SK-N-SH (cell line): Measurements from ENCODE around the gene NUDCD3. TPM values are rescaled to one million over a fixed set of nuclear protein-coding genes. Genes with fewer than 3 reads are reported as not detected.

Experiments
- CTCF ChIA-PET: fragments of 300-600, 350-600 bp; formaldehyde crosslinking; extraction: SDS; loops from one replicate; lab custom pipeline; 2021; lab: Yijun Ruan, JAX
- POLR2A ChIA-PET: fragments of 350-600 bp; sonication (Branson Sonifier 250); formaldehyde crosslinking; extraction: SDS; loops from one replicate; lab custom pipeline; 2020; ENCODE audit warnings: antibody characterized with exemption, inconsistent platforms; lab: Yijun Ruan, JAX
- DNase-seq: peaks from one replicate; pipeline ENCODE4 v3.0.0; 2012
- H2AFZ ChIP-seq: fragments of 200-600 bp; sonication (generic); 2 replicates; pipeline ENCODE4 v1.8.1; 2016; ENCODE audit warnings: antibody characterized with exemption, mild to moderate bottlenecking, low read depth
- H3F3A ChIP-seq: fragments of 200-600 bp; sonication (generic); replicated peaks from 2 replicates; pipeline ENCODE3; 2016; ENCODE audit warnings: antibody characterized with exemption, mild to moderate bottlenecking; ENCODE audit not compliant: insufficient read depth
- H3K27ac ChIP-seq, 2 experiments: fragments of 200-500 bp in 1 of 2; fragments of 200-600 bp in 1 of 2; sonication (Bioruptor generic) in 1 of 2; sonication (generic), shearing (Covaris generic) in 1 of 2; 2 replicates each; pipeline versions ENCODE4 v1.5.1 to v1.6.1; 2014 to 2016; ENCODE audit warnings: low read depth in 2 of 2, inconsistent platforms in 1 of 2, low read length in 1 of 2, mild to moderate bottlenecking in 1 of 2, mixed read lengths in 1 of 2
- H3K27me3 ChIP-seq: fragments of 200-600 bp; sonication (generic), shearing (Covaris generic); 2 replicates; pipeline ENCODE4 v1.6.1; 2016; ENCODE audit warnings: mixed run types; ENCODE audit not compliant: insufficient read depth
- H3K36me3 ChIP-seq, 2 experiments: fragments of 200-500 bp in 1 of 2; fragments of 200-600 bp in 1 of 2; sonication (Bioruptor generic) in 1 of 2; sonication (generic) in 1 of 2; replicated peaks in 1 of 2; 2 replicates each; pipeline versions ENCODE3 to v1.5.1; 2014 to 2016; ENCODE audit warnings: low read length in 1 of 2, mild to moderate bottlenecking in 1 of 2; ENCODE audit not compliant: insufficient read depth in 2 of 2, control insufficient read depth in 1 of 2
- H3K4me1 ChIP-seq, 2 experiments: fragments of 200-500 bp in 1 of 2; fragments of 200-600 bp in 1 of 2; sonication (Bioruptor generic) in 1 of 2; sonication (generic), shearing (Covaris generic) in 1 of 2; 2 replicates each; pipeline versions ENCODE4 v1.5.1 to v1.6.1; 2014 to 2016; ENCODE audit warnings: low read depth in 1 of 2, low read length in 1 of 2, mixed run types in 1 of 2; ENCODE audit not compliant: insufficient read depth in 2 of 2, control insufficient read depth in 1 of 2
- H3K4me2 ChIP-seq: fragments of 200-600 bp; sonication (generic), shearing (Covaris generic); 2 replicates; pipeline ENCODE4 v1.6.1; 2017; ENCODE audit warnings: mixed run types
- H3K4me3 ChIP-seq, 2 experiments: fragments of 200-500 bp in 1 of 2; fragments of 200-600 bp in 1 of 2; sonication (Bioruptor generic) in 1 of 2; sonication (generic), shearing (Covaris generic) in 1 of 2; 2 replicates each; pipeline versions ENCODE4 v1.5.1 to v1.8.1; 2014 to 2016; ENCODE audit warnings: low read depth in 2 of 2, inconsistent platforms in 1 of 2, low read length in 1 of 2, mild to moderate bottlenecking in 1 of 2, mixed read lengths in 1 of 2, moderate library complexity in 1 of 2
- H3K79me2 ChIP-seq: fragments of 200-600 bp; sonication (generic); 2 replicates; pipeline ENCODE4 v1.8.1; 2017; ENCODE audit warnings: mild to moderate bottlenecking; ENCODE audit not compliant: insufficient read depth
- H3K9ac ChIP-seq: fragments of 200-600 bp; sonication (generic); 2 replicates; pipeline ENCODE4 v1.6.1; 2017; ENCODE audit warnings: mixed run types
- H3K9me2 ChIP-seq: fragments of 200-600 bp; sonication (generic); 2 replicates; pipeline ENCODE4 v1.6.1; 2017; ENCODE audit warnings: mixed run types
- H3K9me3 ChIP-seq: fragments of 200-600 bp; sonication (generic); 2 replicates; pipeline ENCODE4 v1.6.1; 2017; ENCODE audit warnings: mixed run types, mild to moderate bottlenecking, moderate library complexity
- H4K20me1 ChIP-seq: fragments of 200-600 bp; sonication (generic); 2 replicates; pipeline ENCODE4 v1.6.1; 2017; ENCODE audit warnings: mild to moderate bottlenecking, mixed run types; ENCODE audit not compliant: insufficient read depth
- EZH2phosphoT487 ChIP-seq: fragments of 200-600 bp; sonication (generic); IDR thresholded peaks from 2 replicates; pipeline ENCODE4 v1.6.1; 2017; ENCODE audit warnings: low read depth, mixed run types, mild to moderate bottlenecking, antibody characterized with exemption, moderate library complexity, borderline replicate concordance
- FOXJ3 ChIP-seq: sonication (generic); formaldehyde crosslinking; IDR thresholded peaks from 2 replicates; pipeline ENCODE4 v1.5.1; 2020; ENCODE audit warnings: mild to moderate bottlenecking, missing genetic modification reagents
- NFIC ChIP-seq: IDR thresholded peaks from 2 replicates; pipeline ENCODE4 v1.4.0; 2012; ENCODE audit warnings: borderline replicate concordance
- POLR2AphosphoS5 ChIP-seq: IDR thresholded peaks from 2 replicates; pipeline ENCODE4 v1.6.1; 2012; ENCODE audit warnings: low read depth, low read length
- RAD21 ChIP-seq: IDR thresholded peaks from 2 replicates; pipeline ENCODE4 v1.6.1; 2012; ENCODE audit warnings: mild to moderate bottlenecking, low read length
- RXRA ChIP-seq: IDR thresholded peaks from 2 replicates; pipeline ENCODE4 v1.4.0; 2012; ENCODE audit warnings: low read depth, mild to moderate bottlenecking, borderline replicate concordance
- polyA plus RNA-seq, 3 experiments: library from polyadenylated mRNA; depleted of rRNA; stranded (reverse); fragments of >200 nt; gene quantifications; 2 replicates each; pipeline ENCODE4 v1.2.3, GENCODE V29; 2012
- TF ChIP-seq, protein P1 (sequence below): IDR thresholded peaks from 2 replicates; pipeline ENCODE4 v1.6.1; 2012; ENCODE audit warnings: mild to moderate bottlenecking, low read depth, low read length, moderate library complexity
- TF ChIP-seq, protein P2 (sequence below): IDR thresholded peaks from 2 replicates; pipeline ENCODE4 v1.4.0; 2012; ENCODE audit warnings: low read depth, borderline replicate concordance
- TF ChIP-seq, protein P3 (sequence below): IDR thresholded peaks from 2 replicates; pipeline ENCODE4 v1.4.0; 2012; ENCODE audit warnings: low read depth, borderline replicate concordance

Gene NUDCD3
- polyA plus RNA-seq, 1 of the 3 experiments (the other 2 are of a cell fraction) = 66.0 TPM

DNA sequence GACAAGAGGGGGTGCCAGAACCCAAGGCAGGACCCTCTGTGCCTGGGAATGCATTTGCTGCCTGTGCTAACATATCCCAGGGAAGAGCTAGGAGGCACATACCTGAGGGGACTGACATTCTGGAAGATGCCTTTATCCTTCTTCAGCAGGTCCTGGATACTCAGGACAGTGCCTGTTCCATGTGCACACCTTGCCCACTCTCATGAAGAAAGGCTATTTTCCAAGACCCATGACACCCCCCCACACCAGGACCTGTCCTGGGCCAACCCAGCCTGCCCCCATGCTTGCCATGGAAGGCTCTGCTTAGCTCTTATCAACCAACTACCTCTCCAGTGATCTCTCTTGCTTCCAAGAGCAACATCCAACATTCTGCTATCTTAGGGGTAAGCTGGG, 97.8 kb downstream of the NUDCD3 start:
- no peaks in the 10 kb centered on the region for H3K79me2 ChIP-seq
- no peaks in the 10 kb centered on the region for H3K27me3 ChIP-seq
- H3K27ac ChIP-seq = no peak overlapping the region
- POLR2A ChIA-PET = interaction anchor here (0.5 kb wide), 1 partner anchor 119 kb away, joined by 3 read pairs; no protein-coding TSS in a partner anchor
- CTCF ChIA-PET = interaction anchor here (1.4 kb wide), 3 partner anchors 11 to 152 kb away, joined by 4 to 5 read pairs (median 4); no protein-coding TSS in a partner anchor
- no peak overlapping the region for H3K4me3 ChIP-seq
- H3K9ac ChIP-seq = no peak overlapping the region
- no peaks in the 10 kb centered on the region for H3F3A ChIP-seq
- no peak overlapping the region for H3K4me2 ChIP-seq
- no peak for DNase-seq
- peaks cover 0 to 8% of the 10 kb centered on the region in 2 experiments; a peak in 1 of 4 replicates for H3K4me1 ChIP-seq
- no peaks in the 10 kb centered on the region for H3K9me2 ChIP-seq
- no peak overlapping the region for H2AFZ ChIP-seq
- no peaks in the 10 kb centered on the region for H3K9me3 ChIP-seq
- H3K36me3 ChIP-seq = peaks cover 13 to 78% of the 10 kb centered on the region in 2 experiments
- TF ChIP-seq, protein P1, sequence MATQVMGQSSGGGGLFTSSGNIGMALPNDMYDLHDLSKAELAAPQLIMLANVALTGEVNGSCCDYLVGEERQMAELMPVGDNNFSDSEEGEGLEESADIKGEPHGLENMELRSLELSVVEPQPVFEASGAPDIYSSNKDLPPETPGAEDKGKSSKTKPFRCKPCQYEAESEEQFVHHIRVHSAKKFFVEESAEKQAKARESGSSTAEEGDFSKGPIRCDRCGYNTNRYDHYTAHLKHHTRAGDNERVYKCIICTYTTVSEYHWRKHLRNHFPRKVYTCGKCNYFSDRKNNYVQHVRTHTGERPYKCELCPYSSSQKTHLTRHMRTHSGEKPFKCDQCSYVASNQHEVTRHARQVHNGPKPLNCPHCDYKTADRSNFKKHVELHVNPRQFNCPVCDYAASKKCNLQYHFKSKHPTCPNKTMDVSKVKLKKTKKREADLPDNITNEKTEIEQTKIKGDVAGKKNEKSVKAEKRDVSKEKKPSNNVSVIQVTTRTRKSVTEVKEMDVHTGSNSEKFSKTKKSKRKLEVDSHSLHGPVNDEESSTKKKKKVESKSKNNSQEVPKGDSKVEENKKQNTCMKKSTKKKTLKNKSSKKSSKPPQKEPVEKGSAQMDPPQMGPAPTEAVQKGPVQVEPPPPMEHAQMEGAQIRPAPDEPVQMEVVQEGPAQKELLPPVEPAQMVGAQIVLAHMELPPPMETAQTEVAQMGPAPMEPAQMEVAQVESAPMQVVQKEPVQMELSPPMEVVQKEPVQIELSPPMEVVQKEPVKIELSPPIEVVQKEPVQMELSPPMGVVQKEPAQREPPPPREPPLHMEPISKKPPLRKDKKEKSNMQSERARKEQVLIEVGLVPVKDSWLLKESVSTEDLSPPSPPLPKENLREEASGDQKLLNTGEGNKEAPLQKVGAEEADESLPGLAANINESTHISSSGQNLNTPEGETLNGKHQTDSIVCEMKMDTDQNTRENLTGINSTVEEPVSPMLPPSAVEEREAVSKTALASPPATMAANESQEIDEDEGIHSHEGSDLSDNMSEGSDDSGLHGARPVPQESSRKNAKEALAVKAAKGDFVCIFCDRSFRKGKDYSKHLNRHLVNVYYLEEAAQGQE = no peak
- TF ChIP-seq RAD21 = no peak
- TF ChIP-seq EZH2phosphoT487 = no peak
- TF ChIP-seq, protein P2, sequence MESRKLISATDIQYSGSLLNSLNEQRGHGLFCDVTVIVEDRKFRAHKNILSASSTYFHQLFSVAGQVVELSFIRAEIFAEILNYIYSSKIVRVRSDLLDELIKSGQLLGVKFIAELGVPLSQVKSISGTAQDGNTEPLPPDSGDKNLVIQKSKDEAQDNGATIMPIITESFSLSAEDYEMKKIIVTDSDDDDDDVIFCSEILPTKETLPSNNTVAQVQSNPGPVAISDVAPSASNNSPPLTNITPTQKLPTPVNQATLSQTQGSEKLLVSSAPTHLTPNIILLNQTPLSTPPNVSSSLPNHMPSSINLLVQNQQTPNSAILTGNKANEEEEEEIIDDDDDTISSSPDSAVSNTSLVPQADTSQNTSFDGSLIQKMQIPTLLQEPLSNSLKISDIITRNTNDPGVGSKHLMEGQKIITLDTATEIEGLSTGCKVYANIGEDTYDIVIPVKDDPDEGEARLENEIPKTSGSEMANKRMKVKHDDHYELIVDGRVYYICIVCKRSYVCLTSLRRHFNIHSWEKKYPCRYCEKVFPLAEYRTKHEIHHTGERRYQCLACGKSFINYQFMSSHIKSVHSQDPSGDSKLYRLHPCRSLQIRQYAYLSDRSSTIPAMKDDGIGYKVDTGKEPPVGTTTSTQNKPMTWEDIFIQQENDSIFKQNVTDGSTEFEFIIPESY = no peak
- TF ChIP-seq FOXJ3 (CRISPR knock-in tag) = no peak
- no peak for TF ChIP-seq RXRA
- TF ChIP-seq, protein P3, sequence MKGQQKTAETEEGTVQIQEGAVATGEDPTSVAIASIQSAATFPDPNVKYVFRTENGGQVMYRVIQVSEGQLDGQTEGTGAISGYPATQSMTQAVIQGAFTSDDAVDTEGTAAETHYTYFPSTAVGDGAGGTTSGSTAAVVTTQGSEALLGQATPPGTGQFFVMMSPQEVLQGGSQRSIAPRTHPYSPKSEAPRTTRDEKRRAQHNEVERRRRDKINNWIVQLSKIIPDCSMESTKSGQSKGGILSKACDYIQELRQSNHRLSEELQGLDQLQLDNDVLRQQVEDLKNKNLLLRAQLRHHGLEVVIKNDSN = no peak
- TF ChIP-seq POLR2AphosphoS5 = no peak
- no peak for TF ChIP-seq NFIC
- TF ChIP-seq, all 33 proteins: peak for 0
- H4K20me1 ChIP-seq = no peaks in the 10 kb centered on the region
